OCI-LY3 (cell line): ENCODE data around the gene TRA2B.
"Not testable (repeated sequence)": the region's sequence is repeated elsewhere in the genome, so short reads cannot be mapped to it uniquely, and the experiment has no call there.

Experiments used
- H2AFZ ChIP-seq: fragments of 200-600, 300-600 bp; shearing (Covaris generic); 2 replicates; pipeline ENCODE4 v1.6.0; 2014; ENCODE audit warnings: antibody characterized with exemption, low read depth, low read length
- H3K27ac ChIP-seq: fragments of 200-600, 300-600 bp; sonication (generic); 2 replicates; pipeline ENCODE4 v1.5.1; 2014; ENCODE audit warnings: mild to moderate bottlenecking, low read length, moderate library complexity, mixed read lengths
- H3K27me3 ChIP-seq: fragments of 200-600, 300-600 bp; sonication (generic); 2 replicates; pipeline ENCODE4 v1.6.1; 2014; ENCODE audit warnings: low read depth, low read length, mixed read lengths
- H3K36me3 ChIP-seq: fragments of 200-600, 300-600 bp; sonication (generic); replicated peaks from 2 replicates; pipeline ENCODE3; 2014; ENCODE audit warnings: low read depth, low read length, mixed read lengths
- H3K4me1 ChIP-seq: fragments of 300-600, 200-600 bp; sonication (generic); 2 replicates; pipeline ENCODE4 v1.6.1; 2014; ENCODE audit warnings: low read length, mixed read lengths
- H3K4me2 ChIP-seq: fragments of 200-600, 300-600 bp; sonication (generic); 2 replicates; pipeline ENCODE4 v1.6.1; 2014; ENCODE audit warnings: low read length, mixed read lengths
- H3K4me3 ChIP-seq: fragments of 300-600, 200-600 bp; sonication (generic); 2 replicates; pipeline ENCODE4 v1.5.1; 2014; ENCODE audit warnings: antibody characterized with exemption, mild to moderate bottlenecking, low read length, moderate library complexity
- H3K79me2 ChIP-seq: fragments of 300-600, 200-600 bp; shearing (Covaris generic); 2 replicates; pipeline ENCODE4 v1.6.1; 2014; ENCODE audit warnings: mild to moderate bottlenecking, low read length, mixed read lengths
- H3K9ac ChIP-seq: fragments of 300-600, 200-600 bp; shearing (Covaris generic); 2 replicates; pipeline ENCODE4 v1.6.0; 2014; ENCODE audit warnings: mild to moderate bottlenecking, low read length, moderate library complexity
- H3K9me3 ChIP-seq: fragments of 200-600, 300-600 bp; shearing (Covaris generic); 2 replicates; pipeline ENCODE4 v1.6.1; 2014; ENCODE audit warnings: low read length, mixed read lengths; ENCODE audit not compliant: insufficient read depth
- H4K20me1 ChIP-seq: fragments of 200-600, 300-600 bp; sonication (generic); 2 replicates; pipeline ENCODE4 v1.6.1; 2016; ENCODE audit warnings: low read length, mixed read lengths; ENCODE audit not compliant: insufficient read depth
- EZH2phosphoT487 ChIP-seq: fragments of 200-600 bp; shearing (Covaris generic); IDR thresholded peaks from 2 replicates; pipeline ENCODE4 v1.6.1; 2018; ENCODE audit warnings: antibody characterized with exemption, mixed run types, low read depth
- TF ChIP-seq, protein P1 (sequence below): fragments of 200-600, 300-600 bp; sonication (generic); IDR thresholded peaks from 2 replicates; pipeline ENCODE4 v1.5.1; 2014; ENCODE audit warnings: antibody characterized with exemption, low read length, low read depth

TRA2B gene

DNA sequence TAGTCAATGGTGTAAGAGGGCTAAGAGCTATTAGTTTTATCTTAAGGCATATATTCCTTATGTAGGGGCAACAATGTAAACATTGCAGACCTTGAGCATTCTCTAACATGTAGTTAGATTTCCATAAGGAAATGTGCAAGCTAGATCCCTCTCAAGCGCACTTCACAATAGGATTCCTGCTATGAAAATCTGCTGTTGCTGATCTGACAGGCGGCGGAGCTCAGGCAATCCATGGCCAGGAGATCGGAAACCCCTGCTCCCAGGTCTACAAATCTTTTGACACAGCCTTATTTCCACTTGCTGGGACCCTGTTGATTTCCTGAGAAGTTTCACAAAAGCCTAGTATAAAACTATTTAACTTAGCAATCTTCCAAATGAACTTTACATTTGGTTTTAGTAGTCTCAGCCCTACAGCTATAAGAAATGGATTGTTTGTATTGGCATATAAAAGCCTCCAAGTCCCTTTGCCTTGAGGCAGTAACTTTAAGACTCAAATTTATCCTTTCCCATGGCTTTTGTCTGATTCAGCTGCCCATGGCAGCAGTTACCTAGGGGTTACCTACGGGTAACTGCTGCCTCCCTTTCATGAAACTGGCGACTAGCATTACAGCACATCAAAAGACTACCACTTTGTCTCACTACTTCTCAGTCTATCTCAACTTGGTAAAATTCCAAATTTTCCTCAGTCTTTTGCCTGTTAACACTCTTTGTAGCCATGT lies 22.7 kb downstream of the TRA2B start:
- no peak overlapping the region for H3K4me3 ChIP-seq
- no peak overlapping the region for H3K4me2 ChIP-seq
- no peaks in the 10 kb centered on the region for H3K27me3 ChIP-seq
- TF ChIP-seq, protein P1, sequence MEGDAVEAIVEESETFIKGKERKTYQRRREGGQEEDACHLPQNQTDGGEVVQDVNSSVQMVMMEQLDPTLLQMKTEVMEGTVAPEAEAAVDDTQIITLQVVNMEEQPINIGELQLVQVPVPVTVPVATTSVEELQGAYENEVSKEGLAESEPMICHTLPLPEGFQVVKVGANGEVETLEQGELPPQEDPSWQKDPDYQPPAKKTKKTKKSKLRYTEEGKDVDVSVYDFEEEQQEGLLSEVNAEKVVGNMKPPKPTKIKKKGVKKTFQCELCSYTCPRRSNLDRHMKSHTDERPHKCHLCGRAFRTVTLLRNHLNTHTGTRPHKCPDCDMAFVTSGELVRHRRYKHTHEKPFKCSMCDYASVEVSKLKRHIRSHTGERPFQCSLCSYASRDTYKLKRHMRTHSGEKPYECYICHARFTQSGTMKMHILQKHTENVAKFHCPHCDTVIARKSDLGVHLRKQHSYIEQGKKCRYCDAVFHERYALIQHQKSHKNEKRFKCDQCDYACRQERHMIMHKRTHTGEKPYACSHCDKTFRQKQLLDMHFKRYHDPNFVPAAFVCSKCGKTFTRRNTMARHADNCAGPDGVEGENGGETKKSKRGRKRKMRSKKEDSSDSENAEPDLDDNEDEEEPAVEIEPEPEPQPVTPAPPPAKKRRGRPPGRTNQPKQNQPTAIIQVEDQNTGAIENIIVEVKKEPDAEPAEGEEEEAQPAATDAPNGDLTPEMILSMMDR: no peak
- TF ChIP-seq EZH2phosphoT487: no peak
- peaks cover 59% of the 10 kb centered on the region for H3K36me3 ChIP-seq
- H3K27ac ChIP-seq: no peak overlapping the region
- H2AFZ ChIP-seq: no peak overlapping the region
- no peak overlapping the region for H3K9ac ChIP-seq
- no peaks in the 10 kb centered on the region for H3K4me1 ChIP-seq
- H4K20me1 ChIP-seq: peaks cover 75% of the 10 kb centered on the region
- H3K79me2 ChIP-seq: peaks cover 45% of the 10 kb centered on the region
- no peaks in the 10 kb centered on the region for H3K9me3 ChIP-seq

DNA sequence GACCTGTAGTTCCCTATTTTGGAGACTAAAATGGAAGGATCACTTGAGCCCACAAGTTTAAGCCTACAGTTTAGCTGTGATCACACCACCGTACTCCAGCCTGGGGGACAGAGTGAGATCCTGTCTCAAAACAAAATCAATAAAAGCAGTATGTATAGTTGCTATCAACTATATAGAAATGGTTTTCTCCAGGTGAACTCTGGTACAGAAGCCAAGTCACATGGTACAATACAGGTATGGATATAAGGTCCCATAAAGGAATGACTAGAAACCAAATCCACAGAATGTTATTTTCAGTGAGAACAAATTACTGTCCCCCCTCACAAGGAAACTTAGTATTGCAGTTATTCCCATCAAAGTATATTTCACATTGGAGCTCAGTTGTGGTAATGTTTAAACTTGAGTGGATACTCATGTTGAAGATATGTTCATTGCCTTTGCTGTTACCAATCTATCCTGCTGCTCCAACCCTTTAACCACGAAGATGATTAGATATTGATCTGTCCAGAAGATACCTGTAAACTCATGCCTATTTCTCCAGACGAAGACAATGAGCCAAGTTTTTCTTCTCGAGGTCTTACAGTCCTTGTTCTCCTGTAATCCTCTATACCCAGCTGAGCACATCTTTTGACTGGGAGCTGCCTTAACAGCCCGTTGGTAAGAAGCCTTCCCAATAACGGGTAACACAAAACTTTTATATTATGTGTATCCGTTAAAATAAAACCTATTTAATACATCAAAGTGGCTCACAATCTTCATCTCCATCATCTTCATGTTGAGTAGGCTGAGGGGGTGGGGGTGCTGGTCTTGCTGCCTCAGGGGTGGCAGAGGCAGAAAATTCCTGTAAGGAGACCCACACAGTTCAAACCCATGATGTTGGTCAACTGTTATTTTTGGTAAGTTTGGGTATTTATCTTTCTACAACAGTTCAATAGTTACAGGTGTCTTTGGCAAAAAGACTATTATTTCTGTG lies 24.6 kb downstream of the TRA2B start:
- H3K36me3 ChIP-seq: peaks cover 40% of the 10 kb centered on the region
- TF ChIP-seq EZH2phosphoT487: no peak
- TF ChIP-seq, protein P1: no peak

DNA sequence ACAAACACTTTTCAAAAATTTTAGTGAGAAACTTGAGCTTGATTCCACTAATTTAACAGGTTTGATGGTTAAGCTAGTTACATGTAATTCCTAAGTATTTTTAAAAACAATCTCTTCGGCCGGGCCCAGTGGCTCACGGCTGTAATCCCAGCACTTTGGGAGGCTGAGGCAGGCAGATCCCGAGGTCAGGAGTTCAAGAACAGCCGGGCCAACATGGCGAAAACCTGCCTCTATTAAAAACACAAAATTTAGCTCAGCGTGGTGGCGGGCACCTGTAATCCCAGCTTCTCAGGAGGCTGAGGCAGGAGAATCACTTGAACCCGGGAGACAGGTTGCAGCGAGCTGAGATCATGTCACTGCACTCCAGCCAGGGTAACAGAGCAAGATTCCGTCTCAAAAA lies 25.3 kb downstream of the TRA2B start:
- Histone ChIP-seq H3K9ac (no peak overlapping the region), H3K27me3 (no peaks in the 10 kb centered on the region), H3K4me2 (no peak overlapping the region), H3K9me3 (no peaks in the 10 kb centered on the region), H3K4me3 (no peak overlapping the region), H4K20me1 (peaks cover 50% of the 10 kb centered on the region), H2AFZ (no peak overlapping the region), H3K36me3 (peaks cover 33% of the 10 kb centered on the region), H3K4me1 (no peaks in the 10 kb centered on the region), H3K79me2 (peaks cover 20% of the 10 kb centered on the region), H3K27ac (no peak overlapping the region)
- TF ChIP-seq, protein P1: no peak
- TF ChIP-seq EZH2phosphoT487: no peak

More for the DNA sequence above, 24.6 kb downstream of the TRA2B start:
- peaks cover 57% of the 10 kb centered on the region for H4K20me1 ChIP-seq
- H3K4me3 ChIP-seq: no peak overlapping the region
- no peak overlapping the region for H2AFZ ChIP-seq
- no peak overlapping the region for H3K9ac ChIP-seq
- H3K27ac ChIP-seq: no peak overlapping the region
- no peaks in the 10 kb centered on the region for H3K4me1 ChIP-seq
- H3K79me2 ChIP-seq: peaks cover 27% of the 10 kb centered on the region
- H3K4me2 ChIP-seq: no peak overlapping the region
- no peaks in the 10 kb centered on the region for H3K9me3 ChIP-seq
- no peaks in the 10 kb centered on the region for H3K27me3 ChIP-seq

DNA sequence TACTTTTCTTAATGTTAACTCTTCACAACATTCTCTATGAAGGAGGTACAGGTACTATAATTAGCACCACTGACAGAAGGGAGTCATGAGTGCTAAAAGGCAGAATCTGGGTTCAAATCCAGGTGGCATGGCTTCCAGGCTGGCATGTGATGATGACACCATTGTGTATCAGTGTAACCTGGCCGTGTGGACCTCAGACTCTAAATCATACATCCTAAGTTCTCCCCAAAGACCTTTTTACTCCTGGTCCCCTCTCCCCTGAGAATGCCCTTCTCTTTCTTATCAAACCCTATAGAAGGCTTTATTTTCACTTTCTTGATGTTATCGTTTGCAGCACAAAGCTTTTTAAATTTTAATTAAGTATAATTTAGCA lies 26.8 kb downstream of the TRA2B start:
- H3K9me3 ChIP-seq, H3K4me3 ChIP-seq, H3K4me2 ChIP-seq, H3K27me3 ChIP-seq, H2AFZ ChIP-seq, H3K27ac ChIP-seq, H3K9ac ChIP-seq, H3K4me1 ChIP-seq, H3K79me2 ChIP-seq: not testable (repeated sequence)
- peaks cover 19% of the 10 kb centered on the region for H3K36me3 ChIP-seq
- peaks cover 36% of the 10 kb centered on the region for H4K20me1 ChIP-seq

DNA sequence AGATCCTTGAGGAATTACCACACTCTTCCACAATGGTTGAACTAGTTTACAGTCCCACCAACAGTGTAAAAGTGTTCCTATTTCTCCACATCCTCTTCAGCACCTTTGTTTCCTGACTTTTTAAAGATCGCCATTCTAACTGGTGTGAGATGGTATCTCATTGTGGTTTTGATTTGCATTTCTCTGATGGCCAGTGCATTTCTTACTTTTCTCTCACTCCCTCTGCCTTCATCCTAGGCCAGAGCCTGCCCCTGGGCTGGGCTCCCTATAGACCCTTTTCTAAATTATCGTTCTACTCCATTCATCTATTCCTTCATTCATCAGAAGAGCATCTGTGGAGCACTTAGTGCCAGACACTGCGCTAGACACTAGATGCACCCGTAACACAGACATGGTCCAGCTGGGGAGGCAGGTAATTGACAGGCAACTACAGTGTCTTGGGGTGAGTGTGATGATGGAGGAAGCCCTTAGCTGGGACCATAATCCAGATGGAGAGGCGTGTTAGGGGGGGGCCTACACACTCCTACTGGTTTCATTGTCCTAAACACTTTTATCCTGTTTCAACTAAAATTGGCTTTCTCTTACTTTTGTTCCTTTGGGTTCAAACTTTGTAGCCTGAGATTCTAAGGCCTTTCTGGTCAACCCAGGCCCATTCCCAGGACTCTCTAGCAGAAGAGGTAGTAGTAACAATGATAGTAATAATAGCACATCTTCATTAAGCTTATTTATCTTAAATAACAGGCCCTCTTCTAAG lies 27.3 kb downstream of the TRA2B start:
- Histone ChIP-seq H4K20me1 (peaks cover 30% of the 10 kb centered on the region), H3K36me3 (peaks cover 15% of the 10 kb centered on the region)
- not testable (repeated sequence) for H2AFZ ChIP-seq, H3K79me2 ChIP-seq, H3K4me2 ChIP-seq, H3K4me1 ChIP-seq, H3K9ac ChIP-seq, H3K27ac ChIP-seq, H3K27me3 ChIP-seq, H3K4me3 ChIP-seq, H3K9me3 ChIP-seq

DNA sequence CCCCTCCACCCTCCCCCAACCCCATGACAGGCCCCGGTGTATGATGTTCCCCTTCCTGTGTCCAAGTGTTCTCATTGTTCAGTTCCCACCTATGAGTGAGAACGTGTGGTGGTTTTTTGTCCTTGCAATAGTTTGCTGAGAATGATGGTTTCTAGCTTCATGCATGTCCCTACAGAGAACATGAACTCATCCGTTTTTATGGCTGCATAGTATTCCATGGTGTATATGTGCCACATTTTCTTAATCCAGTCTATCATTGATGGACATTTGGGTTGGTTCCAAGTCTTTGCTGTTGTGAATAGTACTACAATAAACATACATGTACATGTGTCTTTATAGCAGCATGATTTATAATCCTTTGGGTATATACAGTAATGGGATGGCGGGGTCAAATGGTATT lies 27.9 kb downstream of the TRA2B start:
- not testable (repeated sequence) for H3K9ac ChIP-seq, H3K9me3 ChIP-seq, H3K27me3 ChIP-seq, H3K27ac ChIP-seq, H3K4me3 ChIP-seq, H3K4me2 ChIP-seq, H2AFZ ChIP-seq, H3K79me2 ChIP-seq, H3K4me1 ChIP-seq, H3K36me3 ChIP-seq
- H4K20me1 ChIP-seq: peaks cover 24% of the 10 kb centered on the region
